Common myeloid progenitor, CD34-positive (primary cell): Measurements from ENCODE around the gene RASSF5.

Experiments used
- CTCF ChIA-PET: fragments of 350-600 bp; sonication (Branson Sonifier 250); formaldehyde crosslinking; loops from one replicate; lab custom pipeline; 2021; ENCODE audit warnings: antibody characterized with exemption; lab: Charles Lee
- POLR2A ChIA-PET: fragments of 350-600 bp; sonication (Branson Sonifier 250); formaldehyde crosslinking; loops from one replicate; lab custom pipeline; 2021; ENCODE audit warnings: antibody characterized with exemption; lab: Charles Lee
- DNase-seq, 3 donors: peaks; one replicate each; pipeline versions ENCODE4 v3.0.0 to v3.0.0-alpha.2; 2013
- H3K27ac ChIP-seq, 2 experiments: 1 replicate in 1 of 2; 2 replicates in 1 of 2; pipeline ENCODE4 v1.7.0; 2013; ENCODE audit warnings: inconsistent platforms in 2 of 2, low read length in 2 of 2, mild to moderate bottlenecking in 2 of 2, low read depth in 1 of 2, moderate library complexity in 1 of 2; ENCODE audit not compliant: severe bottlenecking in 2 of 2, insufficient read depth in 1 of 2, poor library complexity in 1 of 2
- H3K27me3 ChIP-seq, 5 experiments: replicated peaks in 2 of 5; 1 replicate in 3 of 5; 2 replicates in 2 of 5; pipeline versions ENCODE4 v1.6.1 to v1.7.0; 2013; ENCODE audit warnings: low read length in 4 of 5, mild to moderate bottlenecking in 2 of 5, moderate library complexity in 2 of 5, inconsistent platforms in 1 of 5; ENCODE audit not compliant: insufficient read depth in 5 of 5, control insufficient read depth in 4 of 5
- H3K36me3 ChIP-seq, 4 experiments: 1 replicate in 2 of 4; 2 replicates in 2 of 4; pipeline versions ENCODE4 v1.6.1 to v1.7.0; 2013; ENCODE audit warnings: low read length in 3 of 4, control low read depth in 1 of 4, mild to moderate bottlenecking in 1 of 4; ENCODE audit not compliant: control insufficient read depth in 4 of 4, insufficient read depth in 4 of 4
- H3K4me1 ChIP-seq, 4 experiments: 1 replicate in 3 of 4; 2 replicates in 1 of 4; pipeline versions ENCODE4 v1.6.1 to v1.7.1; 2013; ENCODE audit warnings: low read length in 3 of 4, mild to moderate bottlenecking in 3 of 4, control low read depth in 1 of 4, inconsistent platforms in 1 of 4, moderate library complexity in 1 of 4; ENCODE audit not compliant: control insufficient read depth in 4 of 4, insufficient read depth in 4 of 4; ENCODE audit errors: control extremely low read depth in 1 of 4
- H3K4me3 ChIP-seq, 7 experiments: 1 replicate in 4 of 7; 2 replicates in 3 of 7; pipeline versions ENCODE4 v1.5.1 to v1.7.0; 2013; ENCODE audit warnings: mild to moderate bottlenecking in 7 of 7, low read length in 6 of 7, moderate library complexity in 6 of 7, inconsistent platforms in 2 of 7, low read depth in 2 of 7, control low read depth in 1 of 7; ENCODE audit not compliant: insufficient read depth in 4 of 7, control insufficient read depth in 1 of 7; ENCODE audit errors: extremely low read depth in 1 of 7
- H3K9me3 ChIP-seq, 5 experiments: 1 replicate in 4 of 5; 2 replicates in 1 of 5; pipeline versions ENCODE4 v1.6.1 to v1.7.1; 2013; ENCODE audit warnings: low read length in 4 of 5, mild to moderate bottlenecking in 2 of 5, inconsistent platforms in 1 of 5, low read depth in 1 of 5, moderate library complexity in 1 of 5; ENCODE audit not compliant: control insufficient read depth in 4 of 5, insufficient read depth in 2 of 5; ENCODE audit errors: control extremely low read depth in 1 of 5
- WGBS: methylation state at CpG from one replicate; pipeline ENCODE4 v1.1.5; 2013; ENCODE audit not compliant: insufficient coverage; 5-methylcytosine and 5-hydroxymethylcytosine counted together

Gene RASSF5

DNA sequence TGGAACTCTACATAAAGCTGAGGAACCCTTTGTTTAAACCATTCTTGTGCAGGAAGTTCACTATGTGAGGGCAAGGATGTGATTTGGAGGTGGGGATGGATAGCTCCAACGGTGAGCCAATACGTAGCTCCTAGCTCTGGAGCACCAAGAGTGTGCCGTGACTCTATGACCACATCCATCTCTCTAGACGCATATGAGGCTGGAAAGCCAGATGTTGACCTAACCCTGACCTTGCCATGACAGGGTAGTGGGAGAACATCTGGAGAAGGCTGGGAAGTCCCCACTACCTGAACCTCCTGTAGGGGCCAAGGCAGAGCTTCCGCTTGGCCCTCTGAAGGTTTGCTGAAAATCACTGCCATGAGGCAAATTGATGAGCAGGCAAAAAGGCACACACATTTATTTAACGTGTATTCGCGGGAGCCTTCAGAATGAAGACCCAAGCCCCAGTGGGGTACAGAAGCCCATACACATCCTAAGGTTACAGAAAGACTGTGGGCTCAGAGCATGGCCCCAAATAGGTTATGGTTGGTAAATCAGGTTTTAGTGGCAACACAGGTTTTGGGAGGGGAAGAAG is 61.5 kb downstream of the RASSF5 start:
- no peak overlapping the region for H3K27ac ChIP-seq
- H3K4me3 ChIP-seq = no peak overlapping the region
- 95% methylated on average over 7 of the region's 8 CpGs for WGBS
- no peaks in the 10 kb centered on the region for H3K27me3 ChIP-seq
- no peak for DNase-seq
- POLR2A ChIA-PET = interaction anchor here (1.3 kb wide), 1 partner anchor 11 kb away, joined by 4 read pairs; no protein-coding TSS in a partner anchor
- peaks cover 17 to 32% (median 27%) of the 10 kb centered on the region in 4 experiments for H3K4me1 ChIP-seq
- no peaks in the 10 kb centered on the region for H3K9me3 ChIP-seq
- peaks cover 8 to 60% (median 26%) of the 10 kb centered on the region in 4 experiments for H3K36me3 ChIP-seq
- CTCF ChIA-PET = interaction anchor here (1.0 to 21.6 kb wide), 5 partner anchors 11 to 23 kb away, joined by 3 to 395 read pairs (median 6); no protein-coding TSS in a partner anchor

DNA sequence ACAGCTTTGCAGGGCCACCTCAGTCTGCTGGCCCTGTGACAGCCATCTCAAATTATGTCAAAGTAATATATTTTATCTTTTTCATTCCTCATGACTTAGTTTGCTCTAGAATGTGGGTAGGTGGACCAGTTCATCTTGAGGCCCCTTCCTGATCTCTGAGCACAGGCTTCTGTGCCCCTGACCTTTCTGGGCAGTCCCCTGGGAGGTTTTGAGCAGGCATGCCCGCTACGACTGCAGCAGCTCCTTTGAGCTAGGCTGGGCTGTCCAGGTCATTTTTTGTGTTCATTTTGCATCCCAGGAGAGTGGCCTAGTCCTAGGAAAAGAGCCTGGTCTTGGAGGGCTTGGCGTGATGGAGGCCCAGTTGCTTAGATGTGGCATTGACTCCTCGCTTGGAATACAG is 62.2 kb downstream of the RASSF5 start:
- no peak for DNase-seq
- no peak overlapping the region for H3K4me3 ChIP-seq
- WGBS = 92% methylated on average over 2 of the region's 4 CpGs
- H3K27me3 ChIP-seq = no peaks in the 10 kb centered on the region
- ChIA-PET CTCF (interaction anchor here (0.8 to 21.6 kb wide), 4 partner anchors 9 to 24 kb away, joined by 3 to 395 read pairs (median 6); no protein-coding TSS in a partner anchor), POLR2A (no interaction called here)
- no peak overlapping the region for H3K27ac ChIP-seq
- H3K4me1 ChIP-seq = peaks cover 12 to 32% (median 26%) of the 10 kb centered on the region in 4 experiments
- no peaks in the 10 kb centered on the region for H3K9me3 ChIP-seq
- peaks cover 5 to 56% (median 24%) of the 10 kb centered on the region in 4 experiments for H3K36me3 ChIP-seq

- DNase-seq = no peak
- Histone ChIP-seq H3K4me3 (no peak overlapping the region), H3K9me3 (no peaks in the 10 kb centered on the region), H3K36me3 (peaks cover 5 to 47% (median 23%) of the 10 kb centered on the region in 4 experiments), H3K27me3 (no peaks in the 10 kb centered on the region), H3K27ac (no peak overlapping the region), H3K4me1 (peaks cover 19 to 36% (median 31%) of the 10 kb centered on the region in 4 experiments)
- ChIA-PET POLR2A (no interaction called here), CTCF (interaction anchor here (1.3 to 21.6 kb wide), 2 partner anchors 10 to 25 kb away, joined by 5 to 395 read pairs; no protein-coding TSS in a partner anchor)
- WGBS = 94% methylated on average over 2 of the region's 3 CpGs
Measured at GRCh38 chr1:206570529-206570928, 63.2 kb downstream of the RASSF5 start.

DNA sequence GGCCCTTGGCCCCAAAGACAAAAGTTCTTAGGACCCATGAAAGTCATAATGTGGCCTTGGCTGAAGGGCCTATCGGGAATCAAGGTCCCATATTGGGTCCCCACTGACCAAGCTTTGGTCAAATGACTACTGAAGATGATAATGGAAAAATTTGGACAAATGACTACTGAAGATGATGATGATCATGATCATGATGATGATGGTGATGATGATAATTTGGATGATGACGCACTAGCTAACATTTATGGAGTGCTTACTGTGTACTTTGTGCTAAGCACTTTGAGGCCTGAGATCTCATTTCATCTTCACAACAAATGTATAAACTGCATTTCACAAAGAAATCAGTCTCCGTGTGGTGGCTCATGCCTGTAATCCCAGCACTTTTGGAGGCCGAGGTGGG is 65.5 kb downstream of the RASSF5 start:
- no peaks in the 10 kb centered on the region for H3K9me3 ChIP-seq
- H3K27ac ChIP-seq = no peak overlapping the region
- ChIA-PET CTCF (interaction anchor here (1.0 to 19.1 kb wide), 5 partner anchors 10 to 188 kb away, joined by 3 to 395 read pairs (median 6); no protein-coding TSS in a partner anchor), POLR2A (no interaction called here)
- no peak for DNase-seq
- no peaks in the 10 kb centered on the region for H3K27me3 ChIP-seq
- WGBS = 96% methylated on average over 3 of the region's 4 CpGs
- peaks cover 17 to 48% (median 35%) of the 10 kb centered on the region in 4 experiments for H3K4me1 ChIP-seq
- no peak overlapping the region for H3K4me3 ChIP-seq
- peaks cover 3 to 33% (median 14%) of the 10 kb centered on the region in 4 experiments for H3K36me3 ChIP-seq

DNA sequence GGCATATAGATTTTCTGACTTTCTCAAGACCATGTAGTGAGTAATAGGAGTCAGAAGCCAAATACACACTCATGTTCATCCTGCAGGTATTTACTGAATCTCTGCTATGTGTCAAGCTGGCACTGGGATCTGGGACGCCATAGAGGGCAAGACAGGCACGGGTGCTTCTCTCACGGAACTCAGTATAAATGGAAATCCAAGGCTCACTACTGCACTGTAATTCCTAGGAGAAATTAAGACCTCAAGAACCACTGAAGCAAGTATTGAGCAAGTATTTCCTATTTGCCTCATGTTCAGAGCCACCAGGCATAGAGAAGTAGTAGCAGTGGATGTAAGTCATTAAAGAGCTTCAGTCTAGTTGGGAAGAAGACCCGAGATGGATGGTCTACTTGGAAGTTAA is 66.0 kb downstream of the RASSF5 start:
- no peak overlapping the region for H3K27ac ChIP-seq
- peaks cover 16 to 53% (median 33%) of the 10 kb centered on the region in 4 experiments for H3K4me1 ChIP-seq
- CTCF ChIA-PET = interaction anchor here (1.4 to 19.1 kb wide), 4 partner anchors 10 to 84 kb away, joined by 3 to 395 read pairs (median 10); no protein-coding TSS in a partner anchor
- H3K36me3 ChIP-seq = peaks cover 3 to 28% (median 10%) of the 10 kb centered on the region in 4 experiments
- H3K9me3 ChIP-seq = no peaks in the 10 kb centered on the region
- 95% methylated on average over 4 of the region's 4 CpGs for WGBS
- no peak overlapping the region for H3K4me3 ChIP-seq
- POLR2A ChIA-PET = no interaction called here
- no peaks in the 10 kb centered on the region for H3K27me3 ChIP-seq
- DNase-seq = no peak

DNA sequence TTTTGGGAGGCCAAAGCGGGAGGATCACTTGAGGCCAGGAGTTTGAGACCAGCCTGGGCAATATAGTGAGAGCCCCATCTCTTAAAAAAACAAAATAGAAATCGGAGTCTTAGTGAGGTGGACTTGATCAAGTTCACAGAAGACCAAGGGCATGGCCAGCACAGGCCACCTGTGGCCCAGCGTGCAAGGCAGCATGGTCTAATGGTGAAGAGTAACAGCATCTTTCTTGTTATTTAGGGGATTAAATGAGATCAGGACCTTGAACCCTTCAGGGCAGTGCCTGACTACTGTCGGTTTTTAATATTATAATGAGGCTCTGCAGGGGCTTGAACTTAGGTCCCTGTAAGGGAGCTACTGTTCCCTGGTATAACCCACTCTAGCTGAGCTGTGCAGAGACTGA is 66.4 kb downstream of the RASSF5 start:
- no peaks in the 10 kb centered on the region for H3K9me3 ChIP-seq
- peaks cover 3 to 23% (median 8%) of the 10 kb centered on the region in 4 experiments for H3K36me3 ChIP-seq
- H3K27ac ChIP-seq = no peak overlapping the region
- no peak for DNase-seq
- peaks cover 16 to 58% (median 34%) of the 10 kb centered on the region in 4 experiments for H3K4me1 ChIP-seq
- H3K27me3 ChIP-seq = no peaks in the 10 kb centered on the region
- ChIA-PET CTCF (interaction anchor here (1.4 to 19.1 kb wide), 3 partner anchors 14 to 84 kb away, joined by 3 to 395 read pairs (median 7); no protein-coding TSS in a partner anchor), POLR2A (no interaction called here)
- H3K4me3 ChIP-seq = no peak overlapping the region
- WGBS = 100% methylated on average over 4 of the region's 4 CpGs
